Upper lobe of right lung (tissue), 1 donor: ENCODE measurements around the gene RERE. TPM values are rescaled to one million over a fixed set of nuclear protein-coding genes. Genes with fewer than 3 reads are reported as not detected.
A peak's percentile ranks its signal among the peaks of the same experiment; 100 is the strongest.

Source experiments
- ATAC-seq: fragments of 200-7000 bp; cut with Tn5 transposase; one replicate; pipeline ENCODE4 v1.9.1; 2020; ENCODE audit warnings: mild to moderate bottlenecking, moderate library complexity
- DNase-seq: peaks from one replicate; pipeline ENCODE4 v3.0.0-alpha.2; 2020
- H3K27ac ChIP-seq: fragments of 200-600 bp; one replicate; pipeline ENCODE4 v1.8.0; 2022
- H3K27me3 ChIP-seq: fragments of 200-600 bp; one replicate; pipeline ENCODE4 v1.8.0; 2022; ENCODE audit warnings: mild to moderate bottlenecking
- H3K36me3 ChIP-seq: fragments of 200-600 bp; one replicate; pipeline ENCODE4 v1.8.0; 2022
- H3K4me1 ChIP-seq: fragments of 200-600 bp; one replicate; pipeline ENCODE4 v1.8.0; 2022
- H3K4me3 ChIP-seq: fragments of 200-600 bp; one replicate; pipeline ENCODE4 v1.8.0; 2022; ENCODE audit warnings: mild to moderate bottlenecking
- H3K9me3 ChIP-seq: fragments of 200-600 bp; one replicate; pipeline ENCODE4 v1.8.0; 2022
- intact Hi-C: fragments of 100-400 bp; cut with DNase I; formaldehyde crosslinking; loops from one replicate; pipeline ENCODE4 v1.11.0; 2022
- total RNA-seq: library from RNA; stranded (reverse); fragmentation: NEBNext Ultra II Directional; extraction: Animal tissue kit (Norgen Biotek cat#: 25700); gene quantifications from one replicate; pipeline ENCODE4 v1.2.1, GENCODE V29; 2021
- TF ChIP-seq, protein P1 (sequence below): fragments of 200-600 bp; IDR thresholded peaks from one replicate; pipeline ENCODE4 v1.8.0; 2022; ENCODE audit warnings: antibody characterized with exemption
- donor health status: DM: no; HTN: yes; CAD: no; lungs with severe emphysema.

RERE gene
- total RNA-seq, 1 donor from 2014 or later, result 99.6 TPM

DNA sequence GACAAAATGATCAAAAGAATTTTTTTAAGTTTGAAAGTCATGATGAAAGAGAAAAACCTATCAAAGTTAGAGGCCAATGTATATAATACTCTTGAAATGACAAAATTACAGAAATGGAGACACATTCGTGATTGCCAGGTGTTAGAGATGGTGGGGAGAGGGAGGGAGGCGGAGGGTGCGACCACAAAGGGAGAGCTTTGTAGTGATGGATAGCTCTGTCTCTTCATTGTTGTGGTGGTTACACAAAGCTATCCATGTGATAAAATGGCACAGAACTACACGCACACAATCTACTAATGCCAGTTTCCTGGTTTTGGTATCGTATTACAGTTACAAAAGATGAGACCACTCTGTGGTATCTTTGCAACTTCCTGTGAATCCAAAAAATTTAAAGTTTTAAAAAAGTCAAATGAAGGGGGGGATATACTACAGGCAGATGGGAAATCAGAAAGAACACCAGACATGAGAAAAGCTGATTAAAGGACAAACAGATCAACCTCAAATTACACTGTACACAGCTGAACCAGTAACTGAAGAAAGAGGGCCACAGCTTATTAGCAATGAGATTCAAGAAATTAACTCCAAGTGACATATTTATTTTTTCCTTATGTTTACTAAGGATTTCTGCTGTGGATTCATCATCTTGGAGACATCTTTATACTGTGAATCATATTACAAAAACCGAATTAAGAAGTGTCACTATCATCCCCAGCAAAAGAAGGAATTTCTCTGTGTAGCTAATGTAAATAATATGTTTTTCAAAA lies 300.5 kb downstream of the RERE start:
- peak overlapping the region; percentile 4 for H3K27ac ChIP-seq
- DNase-seq, result no peak
- TF ChIP-seq, protein P1, sequence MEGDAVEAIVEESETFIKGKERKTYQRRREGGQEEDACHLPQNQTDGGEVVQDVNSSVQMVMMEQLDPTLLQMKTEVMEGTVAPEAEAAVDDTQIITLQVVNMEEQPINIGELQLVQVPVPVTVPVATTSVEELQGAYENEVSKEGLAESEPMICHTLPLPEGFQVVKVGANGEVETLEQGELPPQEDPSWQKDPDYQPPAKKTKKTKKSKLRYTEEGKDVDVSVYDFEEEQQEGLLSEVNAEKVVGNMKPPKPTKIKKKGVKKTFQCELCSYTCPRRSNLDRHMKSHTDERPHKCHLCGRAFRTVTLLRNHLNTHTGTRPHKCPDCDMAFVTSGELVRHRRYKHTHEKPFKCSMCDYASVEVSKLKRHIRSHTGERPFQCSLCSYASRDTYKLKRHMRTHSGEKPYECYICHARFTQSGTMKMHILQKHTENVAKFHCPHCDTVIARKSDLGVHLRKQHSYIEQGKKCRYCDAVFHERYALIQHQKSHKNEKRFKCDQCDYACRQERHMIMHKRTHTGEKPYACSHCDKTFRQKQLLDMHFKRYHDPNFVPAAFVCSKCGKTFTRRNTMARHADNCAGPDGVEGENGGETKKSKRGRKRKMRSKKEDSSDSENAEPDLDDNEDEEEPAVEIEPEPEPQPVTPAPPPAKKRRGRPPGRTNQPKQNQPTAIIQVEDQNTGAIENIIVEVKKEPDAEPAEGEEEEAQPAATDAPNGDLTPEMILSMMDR, result no peak
- ATAC-seq, result no peak
- no peak overlapping the region for H3K4me3 ChIP-seq
- H3K27me3 ChIP-seq, result no peaks in the 10 kb centered on the region
- no peaks in the 10 kb centered on the region for H3K36me3 ChIP-seq
- intact Hi-C loops, result no loop called here
- H3K9me3 ChIP-seq, result no peaks in the 10 kb centered on the region
- peaks cover 11% of the 10 kb centered on the region for H3K4me1 ChIP-seq

DNA sequence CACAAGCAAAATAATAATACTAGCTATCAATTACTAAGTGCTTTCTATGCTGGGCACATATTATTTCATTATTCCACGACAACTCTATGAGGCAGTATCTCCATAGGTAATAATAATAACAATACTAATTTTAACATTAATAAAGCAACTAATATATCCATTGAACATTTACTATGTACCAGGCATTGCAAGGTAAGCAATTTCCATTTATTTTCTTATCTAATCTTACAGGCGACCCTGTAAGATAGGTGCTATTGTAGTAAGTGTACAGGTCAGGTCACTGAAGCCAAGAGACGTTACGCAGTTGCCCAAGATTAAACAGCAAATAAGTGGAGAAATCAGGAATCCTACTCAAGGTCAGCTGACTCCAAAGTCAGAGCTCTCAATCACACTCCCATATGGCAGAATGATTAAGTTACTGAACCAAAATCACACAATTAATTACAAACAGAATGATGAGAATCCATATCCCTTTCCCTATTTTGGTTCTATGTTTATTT lies 301.1 kb downstream of the RERE start:
- no peaks in the 10 kb centered on the region for H3K36me3 ChIP-seq
- ATAC-seq, result no peak
- no peak overlapping the region for H3K27ac ChIP-seq
- TF ChIP-seq, protein P1, result no peak
- intact Hi-C loops, result no loop called here
- no peak for DNase-seq
- H3K9me3 ChIP-seq, result no peaks in the 10 kb centered on the region
- H3K4me1 ChIP-seq, result peaks cover 11% of the 10 kb centered on the region
- H3K4me3 ChIP-seq, result no peak overlapping the region
- no peaks in the 10 kb centered on the region for H3K27me3 ChIP-seq

GRCh38 chr1:8512504-8512903 lies 304.9 kb downstream of the RERE start:
- peaks cover 15% of the 10 kb centered on the region for H3K4me1 ChIP-seq
- ATAC-seq, result no peak
- TF ChIP-seq, protein P1, result no peak

DNA sequence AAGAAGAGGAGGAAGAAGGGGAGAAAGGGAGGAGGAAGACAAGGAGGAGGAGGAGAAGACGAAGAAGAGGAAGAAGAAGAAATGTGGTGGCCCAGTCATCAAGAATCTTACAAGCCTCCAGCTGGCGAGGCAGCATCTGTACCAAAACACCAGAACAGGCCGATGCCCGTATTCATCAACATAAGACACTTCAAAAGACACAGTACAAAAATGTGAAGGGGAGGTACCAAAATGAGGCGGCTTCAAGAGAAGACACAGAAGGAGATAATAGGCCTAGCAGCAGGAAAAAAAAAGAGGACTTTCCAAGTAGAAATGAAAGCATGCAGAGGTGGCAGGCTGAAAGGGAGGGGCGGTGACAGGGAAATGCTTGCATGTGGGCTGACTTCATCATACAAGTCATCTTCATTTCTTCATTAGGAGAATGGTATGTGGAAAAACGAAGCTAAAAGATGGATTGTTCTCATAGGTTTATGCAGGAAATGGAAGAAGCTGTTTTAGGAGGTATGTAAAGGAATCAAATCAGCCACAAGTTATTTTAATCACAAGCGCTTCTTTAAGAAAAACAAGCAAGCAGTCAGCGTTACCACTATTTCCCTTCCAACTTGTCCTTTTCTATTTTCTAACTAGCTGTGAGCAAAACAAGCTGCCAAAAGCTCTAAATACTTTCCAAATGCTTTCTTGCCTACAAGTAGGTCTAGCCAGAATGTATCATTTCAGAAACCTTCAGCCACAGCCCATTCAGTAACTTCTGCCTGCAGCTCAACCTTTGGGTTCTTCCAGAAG lies 307.2 kb downstream of the RERE start:
- DNase-seq, result no peak
- H3K9me3 ChIP-seq, result no peaks in the 10 kb centered on the region
- TF ChIP-seq, protein P1, result no peak
- peaks cover 4% of the 10 kb centered on the region for H3K4me1 ChIP-seq
- no peaks in the 10 kb centered on the region for H3K27me3 ChIP-seq
- ATAC-seq, result peak; percentile 63
- H3K27ac ChIP-seq, result peak overlapping the region; percentile 44
- peak overlapping the region; percentile 9 for H3K4me3 ChIP-seq
- intact Hi-C loops, result no loop called here
- no peaks in the 10 kb centered on the region for H3K36me3 ChIP-seq

More at GRCh38 chr1:8512504-8512903, 304.9 kb downstream of the RERE start:
- H3K27ac ChIP-seq, result no peak overlapping the region
- no peak for DNase-seq
- intact Hi-C loops, result no loop called here
- no peaks in the 10 kb centered on the region for H3K9me3 ChIP-seq
- H3K36me3 ChIP-seq, result no peaks in the 10 kb centered on the region
- no peaks in the 10 kb centered on the region for H3K27me3 ChIP-seq
- H3K4me3 ChIP-seq, result no peak overlapping the region

GRCh38 chr1:8509579-8509978 lies 307.9 kb downstream of the RERE start:
- H3K27ac ChIP-seq, result peak overlapping the region; percentile 44
- H3K4me3 ChIP-seq, result no peak overlapping the region
- no peaks in the 10 kb centered on the region for H3K9me3 ChIP-seq
- TF ChIP-seq, protein P1, result no peak
- H3K4me1 ChIP-seq, result peaks cover 4% of the 10 kb centered on the region
- DNase-seq (no peak), ATAC-seq (no peak)
- no peaks in the 10 kb centered on the region for H3K27me3 ChIP-seq
- H3K36me3 ChIP-seq, result no peaks in the 10 kb centered on the region
- intact Hi-C loops, result no loop called here
